NCI-H460 (cell line): ENCODE measurements around the gene DGKI. TPM values are rescaled to one million over a fixed set of nuclear protein-coding genes. Genes with fewer than 3 reads are reported as not detected.

Source experiments
- DNase-seq: peaks from one replicate; pipeline ENCODE4 v3.0.0-alpha.2; 2016; ENCODE audit warnings: low read depth; ENCODE audit errors: extremely low read depth
- polyA plus RNA-seq: library from polyadenylated mRNA; depleted of rRNA; stranded (reverse); fragments of >200 nt; gene quantifications from 2 replicates; pipeline ENCODE4 v1.2.3, GENCODE V29; 2014; cell fraction: nucleus; rRNA removed
- total RNA-seq: library from RNA; depleted of rRNA; stranded (reverse); fragments of >200 nt; shearing (Covaris generic); gene quantifications from 2 replicates; pipeline ENCODE4 v1.2.3, GENCODE V29; 2014; rRNA removed

DGKI gene
- total RNA-seq, result 0.17 and 0.40 TPM in 2 replicates
- polyA plus RNA-seq, result 0.07 and 0.10 TPM in 2 replicates

- DNase-seq, result no peak
Observed at GRCh38 chr7:137846827-137847567, at the start of gene DGKI. Gene DGKI, minus strand, starts transcription at chr7:137846974.

GRCh38 chr7:137895301-137896221 lies 48.8 kb upstream of the DGKI start:
- DNase-seq, result no peak

GRCh38 chr7:137893143-137893742 lies 46.5 kb upstream of the DGKI start:
- no peak for DNase-seq

GRCh38 chr7:137891016-137891655 lies 44.4 kb upstream of the DGKI start:
- no peak for DNase-seq

- no peak for DNase-seq
Observed at GRCh38 chr7:137890449-137890921, 43.7 kb upstream of the DGKI start.

GRCh38 chr7:137888241-137888640 lies 41.5 kb upstream of the DGKI start:
- DNase-seq, result no peak

GRCh38 chr7:137886746-137887145 lies 40.0 kb upstream of the DGKI start:
- no peak for DNase-seq

GRCh38 chr7:137886281-137886680 lies 39.5 kb upstream of the DGKI start:
- no peak for DNase-seq

GRCh38 chr7:137885678-137886077 lies 38.9 kb upstream of the DGKI start:
- DNase-seq, result no peak

- DNase-seq, result no peak
Observed at GRCh38 chr7:137882806-137883205, 36.0 kb upstream of the DGKI start.

GRCh38 chr7:137882261-137882668 lies 35.5 kb upstream of the DGKI start:
- no peak for DNase-seq

- no peak for DNase-seq
Observed at GRCh38 chr7:137881607-137882260, 35.0 kb upstream of the DGKI start.

GRCh38 chr7:137880432-137880831 lies 33.7 kb upstream of the DGKI start:
- DNase-seq, result no peak

- no peak for DNase-seq
Observed at GRCh38 chr7:137879357-137880158, 32.8 kb upstream of the DGKI start.

- DNase-seq, result no peak
Observed at GRCh38 chr7:137878333-137878961, 31.7 kb upstream of the DGKI start.

GRCh38 chr7:137877027-137877675 lies 30.4 kb upstream of the DGKI start:
- DNase-seq, result no peak

GRCh38 chr7:137875746-137876145 lies 29.0 kb upstream of the DGKI start:
- no peak for DNase-seq
